Measurements from ENCODE around the gene AK9.

DNA sequence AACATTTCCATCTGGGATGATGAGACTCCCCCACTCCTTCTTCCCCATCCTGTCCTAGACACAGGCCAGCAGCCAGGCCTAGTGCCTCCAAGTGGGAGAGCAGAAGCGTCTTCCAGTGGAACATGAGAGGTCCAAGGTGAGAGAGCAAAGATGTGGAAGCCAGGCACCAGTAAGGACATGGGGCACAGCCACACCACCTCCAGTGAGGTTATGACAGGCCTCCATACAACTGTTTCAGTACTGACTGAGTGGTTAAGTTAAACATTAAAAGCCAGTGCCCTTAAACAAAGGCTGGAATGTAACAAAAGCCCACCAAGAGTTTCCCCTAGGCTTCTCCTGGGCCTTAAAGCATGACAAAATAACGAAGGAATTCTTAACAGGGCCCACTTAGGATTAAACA is 213.3 kb downstream of the AK9 start:
- TF ChIP-seq, protein P1, sequence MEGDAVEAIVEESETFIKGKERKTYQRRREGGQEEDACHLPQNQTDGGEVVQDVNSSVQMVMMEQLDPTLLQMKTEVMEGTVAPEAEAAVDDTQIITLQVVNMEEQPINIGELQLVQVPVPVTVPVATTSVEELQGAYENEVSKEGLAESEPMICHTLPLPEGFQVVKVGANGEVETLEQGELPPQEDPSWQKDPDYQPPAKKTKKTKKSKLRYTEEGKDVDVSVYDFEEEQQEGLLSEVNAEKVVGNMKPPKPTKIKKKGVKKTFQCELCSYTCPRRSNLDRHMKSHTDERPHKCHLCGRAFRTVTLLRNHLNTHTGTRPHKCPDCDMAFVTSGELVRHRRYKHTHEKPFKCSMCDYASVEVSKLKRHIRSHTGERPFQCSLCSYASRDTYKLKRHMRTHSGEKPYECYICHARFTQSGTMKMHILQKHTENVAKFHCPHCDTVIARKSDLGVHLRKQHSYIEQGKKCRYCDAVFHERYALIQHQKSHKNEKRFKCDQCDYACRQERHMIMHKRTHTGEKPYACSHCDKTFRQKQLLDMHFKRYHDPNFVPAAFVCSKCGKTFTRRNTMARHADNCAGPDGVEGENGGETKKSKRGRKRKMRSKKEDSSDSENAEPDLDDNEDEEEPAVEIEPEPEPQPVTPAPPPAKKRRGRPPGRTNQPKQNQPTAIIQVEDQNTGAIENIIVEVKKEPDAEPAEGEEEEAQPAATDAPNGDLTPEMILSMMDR (IDR thresholded peaks at IDR 0.05; ENCODE audit: borderline replicate concordance, extremely low read depth, low read length, poor library complexity, severe bottlenecking), result no peak
- TF ChIP-seq EZH2 (IDR thresholded peaks at IDR 0.05; ENCODE audit: borderline replicate concordance, low read depth, low read length, severe bottlenecking), result no peak

Measured in DND-41 (cell line).